Nephron progenitor cell (in vitro differentiated cells): ENCODE data around the gene CDC42BPA.
A peak's percentile ranks its signal among the peaks of the same experiment; 100 is the strongest.
"Not testable (repeated sequence)": the region's sequence is repeated elsewhere in the genome, so short reads cannot be mapped to it uniquely, and the experiment has no call there.

Experiments used
- DNase-seq: peaks from one replicate; pipeline ENCODE4 v3.0.0; 2021
- H3K27ac Mint-ChIP-seq: 2 replicates; pipeline ENCODE4 v1.8.0; 2021; ENCODE audit warnings: mild to moderate bottlenecking, moderate library complexity, mixed read lengths
- H3K27me3 Mint-ChIP-seq: 2 replicates; pipeline ENCODE4 v1.8.0; 2021; ENCODE audit warnings: mild to moderate bottlenecking, low read depth, mixed read lengths; ENCODE audit not compliant: poor library complexity
- H3K36me3 Mint-ChIP-seq: 2 replicates; pipeline ENCODE4 v1.8.0; 2021; ENCODE audit warnings: low read depth, mixed read lengths
- H3K4me1 Mint-ChIP-seq: 2 replicates; pipeline ENCODE4 v1.8.0; 2021; ENCODE audit warnings: mixed read lengths
- H3K4me3 Mint-ChIP-seq: 2 replicates; pipeline ENCODE4 v1.8.0; 2021; ENCODE audit warnings: mild to moderate bottlenecking, moderate library complexity, mixed read lengths
- H3K9me3 Mint-ChIP-seq: 2 replicates; pipeline ENCODE4 v1.8.0; 2021; ENCODE audit warnings: mild to moderate bottlenecking, moderate library complexity, mixed read lengths
- TF ChIP-seq, protein P1 (sequence below): fragments of 200-600 bp; sonication (generic); IDR thresholded peaks from 2 replicates; pipeline ENCODE4 v1.5.0; 2021; ENCODE audit warnings: antibody characterized with exemption

The CDC42BPA gene

GRCh38 chr1:226958300-226958699 lies 360.0 kb downstream of the CDC42BPA start:
- no peak overlapping the region for H3K4me3 Mint-ChIP-seq
- H3K4me1 Mint-ChIP-seq = peaks cover 5% of the 10 kb centered on the region
- H3K27me3 Mint-ChIP-seq = no peaks in the 10 kb centered on the region
- no peak for DNase-seq
- no peak overlapping the region for H3K27ac Mint-ChIP-seq
- peaks cover 22% of the 10 kb centered on the region for H3K36me3 Mint-ChIP-seq
- TF ChIP-seq, protein P1, sequence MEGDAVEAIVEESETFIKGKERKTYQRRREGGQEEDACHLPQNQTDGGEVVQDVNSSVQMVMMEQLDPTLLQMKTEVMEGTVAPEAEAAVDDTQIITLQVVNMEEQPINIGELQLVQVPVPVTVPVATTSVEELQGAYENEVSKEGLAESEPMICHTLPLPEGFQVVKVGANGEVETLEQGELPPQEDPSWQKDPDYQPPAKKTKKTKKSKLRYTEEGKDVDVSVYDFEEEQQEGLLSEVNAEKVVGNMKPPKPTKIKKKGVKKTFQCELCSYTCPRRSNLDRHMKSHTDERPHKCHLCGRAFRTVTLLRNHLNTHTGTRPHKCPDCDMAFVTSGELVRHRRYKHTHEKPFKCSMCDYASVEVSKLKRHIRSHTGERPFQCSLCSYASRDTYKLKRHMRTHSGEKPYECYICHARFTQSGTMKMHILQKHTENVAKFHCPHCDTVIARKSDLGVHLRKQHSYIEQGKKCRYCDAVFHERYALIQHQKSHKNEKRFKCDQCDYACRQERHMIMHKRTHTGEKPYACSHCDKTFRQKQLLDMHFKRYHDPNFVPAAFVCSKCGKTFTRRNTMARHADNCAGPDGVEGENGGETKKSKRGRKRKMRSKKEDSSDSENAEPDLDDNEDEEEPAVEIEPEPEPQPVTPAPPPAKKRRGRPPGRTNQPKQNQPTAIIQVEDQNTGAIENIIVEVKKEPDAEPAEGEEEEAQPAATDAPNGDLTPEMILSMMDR = no peak
- peaks cover 59% of the 10 kb centered on the region for H3K9me3 Mint-ChIP-seq

DNA sequence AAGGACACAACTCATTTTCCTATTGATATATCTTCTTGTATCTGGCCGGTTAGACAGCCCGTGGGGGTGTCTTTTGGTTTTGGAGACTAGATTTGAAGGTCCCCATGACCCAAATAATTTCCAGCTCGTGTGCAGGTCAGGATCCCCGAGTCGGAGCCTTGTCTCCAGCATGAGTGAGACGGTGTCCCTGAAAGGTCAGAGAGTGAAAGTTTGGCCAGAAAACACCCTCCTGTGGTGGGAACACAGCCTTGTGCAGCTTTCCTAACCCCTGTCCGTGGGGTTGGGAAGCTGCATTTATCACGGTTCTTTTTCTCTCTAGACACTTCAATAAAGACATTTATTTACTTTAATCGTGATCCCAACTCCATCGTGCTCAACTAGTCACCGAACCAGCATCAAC lies 360.6 kb downstream of the CDC42BPA start:
- peaks cover 59% of the 10 kb centered on the region for H3K9me3 Mint-ChIP-seq
- no peak overlapping the region for H3K4me3 Mint-ChIP-seq
- no peaks in the 10 kb centered on the region for H3K27me3 Mint-ChIP-seq
- DNase-seq = no peak
- H3K4me1 Mint-ChIP-seq = peaks cover 5% of the 10 kb centered on the region
- H3K27ac Mint-ChIP-seq = no peak overlapping the region
- H3K36me3 Mint-ChIP-seq = peaks cover 22% of the 10 kb centered on the region
- TF ChIP-seq, protein P1 = no peak

- DNase-seq = no peak
- H3K27ac Mint-ChIP-seq = no peak overlapping the region
- TF ChIP-seq, protein P1 = no peak
- no peaks in the 10 kb centered on the region for H3K27me3 Mint-ChIP-seq
- H3K4me1 Mint-ChIP-seq = peaks cover 3% of the 10 kb centered on the region
- peaks cover 59% of the 10 kb centered on the region for H3K9me3 Mint-ChIP-seq
- no peak overlapping the region for H3K4me3 Mint-ChIP-seq
- H3K36me3 Mint-ChIP-seq = peaks cover 22% of the 10 kb centered on the region
Observed at GRCh38 chr1:226956942-226957713, 361.2 kb downstream of the CDC42BPA start.

- H3K27ac Mint-ChIP-seq, H3K4me3 Mint-ChIP-seq, H3K4me1 Mint-ChIP-seq, H3K27me3 Mint-ChIP-seq, DNase-seq: not testable (repeated sequence)
- Mint-ChIP-seq H3K9me3 (peaks cover 59% of the 10 kb centered on the region), H3K36me3 (peaks cover 22% of the 10 kb centered on the region)
Observed at GRCh38 chr1:226955857-226956256, 362.4 kb downstream of the CDC42BPA start.

DNA sequence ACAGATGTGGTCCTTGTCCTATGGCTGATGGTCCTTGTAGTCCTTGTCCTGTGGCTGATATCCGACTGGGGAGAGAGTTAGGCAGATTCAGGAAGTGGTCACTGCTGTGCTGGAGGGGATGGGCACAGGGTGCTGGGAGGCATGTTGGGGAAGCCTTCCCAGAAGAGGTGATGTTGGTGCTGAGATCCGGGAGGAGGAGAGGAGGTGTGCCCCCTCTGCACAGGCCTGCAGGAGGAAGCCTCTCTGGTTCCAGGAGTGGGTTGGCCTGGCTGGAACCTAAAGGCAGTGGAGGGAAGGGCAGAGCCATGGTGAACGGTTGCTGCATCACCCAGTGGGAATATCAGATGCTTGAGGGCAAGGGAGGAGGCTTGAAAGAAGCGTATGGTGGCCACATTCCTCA lies 363.5 kb downstream of the CDC42BPA start:
- TF ChIP-seq, protein P1 = no peak
- peaks cover 51% of the 10 kb centered on the region for H3K9me3 Mint-ChIP-seq
- H3K27ac Mint-ChIP-seq = peak overlapping the region; percentile 25
- peaks cover 22% of the 10 kb centered on the region for H3K36me3 Mint-ChIP-seq
- no peak for DNase-seq
- H3K27me3 Mint-ChIP-seq = no peaks in the 10 kb centered on the region
- no peaks in the 10 kb centered on the region for H3K4me1 Mint-ChIP-seq
- no peak overlapping the region for H3K4me3 Mint-ChIP-seq

DNA sequence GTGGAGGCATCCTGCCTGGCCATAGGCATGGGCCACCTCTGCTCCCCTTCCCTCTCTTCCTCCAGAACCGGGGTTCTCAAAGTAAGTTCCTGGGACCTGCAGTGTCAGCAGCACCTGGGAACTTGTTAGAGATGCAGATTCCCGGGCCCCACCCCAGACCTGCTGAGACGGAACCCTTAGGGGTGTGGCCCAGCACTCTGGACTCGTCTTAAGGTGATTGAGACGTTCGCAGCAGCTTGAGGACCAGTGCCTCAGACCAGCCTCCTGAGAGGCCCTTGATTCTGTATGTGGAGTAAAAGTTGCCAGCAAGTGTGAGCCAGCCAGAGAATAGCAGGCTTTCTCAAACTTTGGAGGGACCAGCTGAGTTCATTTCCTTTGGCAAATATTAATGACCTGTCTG lies 364.0 kb downstream of the CDC42BPA start:
- no peak overlapping the region for H3K4me3 Mint-ChIP-seq
- DNase-seq = no peak
- H3K9me3 Mint-ChIP-seq = peaks cover 47% of the 10 kb centered on the region
- peaks cover 22% of the 10 kb centered on the region for H3K36me3 Mint-ChIP-seq
- peaks cover 2% of the 10 kb centered on the region for H3K27me3 Mint-ChIP-seq
- TF ChIP-seq, protein P1 = no peak
- peak overlapping the region; percentile 25 for H3K27ac Mint-ChIP-seq
- H3K4me1 Mint-ChIP-seq = no peaks in the 10 kb centered on the region
